K562 (cell line): ENCODE data around the gene EYA2. TPM values are rescaled to one million over a fixed set of nuclear protein-coding genes. Genes with fewer than 3 reads are reported as not detected.

Source experiments
- ATAC-seq: fragments of 200-7000 bp; cut with Tn5 transposase; 3 replicates; pipeline ENCODE4 v1.9.1; 2020; ENCODE audit warnings: moderate library complexity
- BruUV-seq: library from RNA; stranded (reverse); fragments of 400-500 nt; replicated peaks from 2 replicates; lab custom pipeline; 2021; lab: Mats Ljungman, UMichigan
- CTCF ChIA-PET: fragments of 300-600 bp; formaldehyde crosslinking; extraction: SDS; loops from one replicate; lab custom pipeline; 2021; ENCODE audit warnings: low intra/inter-chr PET ratio; lab: Yijun Ruan, JAX
- POLR2A ChIA-PET: fragments of 300-600, 350-650 bp; sonication (Branson Sonifier 250); formaldehyde crosslinking; extraction: SDS; loops from one replicate; lab custom pipeline; 2021; ENCODE audit warnings: antibody characterized with exemption, inconsistent platforms; lab: Yijun Ruan, JAX
- DNase-seq, 4 experiments: peaks; one replicate each; pipeline versions ENCODE4 v3.0.0 to v3.0.0-alpha.2; 2011 to 2018; ENCODE audit warnings: low spot score in 3 of 4, mixed read lengths in 3 of 4; ENCODE audit errors: extremely low read depth in 1 of 4
- FAIRE-seq: peaks from 2 replicates; lab custom pipeline; 2011; peaks lifted over from hg19 to GRCh38; lab: Jason Lieb, UNC
- H2AFZ ChIP-seq: 2 replicates; pipeline ENCODE4 v1.6.0; 2011; ENCODE audit warnings: low read depth, low read length, control low read depth, inconsistent platforms
- H3K27ac ChIP-seq: fragments of 200-600 bp; 3 replicates; pipeline ENCODE4 v1.8.0; 2011; ENCODE audit warnings: low read depth, mild to moderate bottlenecking, control low read depth, inconsistent platforms, low read length, moderate library complexity, mixed read lengths; ENCODE audit errors: extremely low read depth
- H3K27me3 ChIP-seq, 2 experiments: fragments of 300-600 bp in 1 of 2; 2 replicates in 1 of 2; 3 replicates in 1 of 2; pipeline versions ENCODE4 v1.6.0 to v1.8.0; 2011; ENCODE audit warnings: inconsistent platforms in 2 of 2, low read length in 2 of 2, mild to moderate bottlenecking in 1 of 2, mixed read lengths in 1 of 2, moderate library complexity in 1 of 2; ENCODE audit not compliant: control insufficient read depth in 2 of 2, insufficient read depth in 2 of 2
- H3K36me3 ChIP-seq: fragments of 300-600 bp; 3 replicates; pipeline ENCODE4 v1.8.0; 2011; ENCODE audit warnings: mild to moderate bottlenecking, low read length, inconsistent platforms; ENCODE audit not compliant: control insufficient read depth, insufficient read depth
- H3K4me1 ChIP-seq, 2 experiments: fragments of 200-600 bp in 1 of 2; replicated peaks in 1 of 2; 2 replicates in 1 of 2; 3 replicates in 1 of 2; pipeline versions ENCODE4 v1.5.1 to v1.8.0; 2011; ENCODE audit warnings: inconsistent platforms in 2 of 2, low read length in 2 of 2, mild to moderate bottlenecking in 1 of 2, mixed read lengths in 1 of 2, moderate library complexity in 1 of 2; ENCODE audit not compliant: control insufficient read depth in 2 of 2, insufficient read depth in 2 of 2
- H3K4me2 ChIP-seq: 2 replicates; pipeline ENCODE4 v1.6.1; 2011; ENCODE audit warnings: low read length, control low read depth, inconsistent platforms, mixed read lengths; ENCODE audit not compliant: insufficient read depth
- H3K4me3 ChIP-seq: fragments of 200-600 bp; sonication (generic), shearing (Covaris generic); 2 replicates; pipeline ENCODE4 v1.5.1; 2016; ENCODE audit warnings: control low read depth, inconsistent platforms
- H3K79me2 ChIP-seq: fragments of 200-600 bp; 3 replicates; pipeline ENCODE4 v1.8.0; 2011; ENCODE audit warnings: low read length, inconsistent platforms; ENCODE audit not compliant: control insufficient read depth, insufficient read depth
- H3K9ac ChIP-seq, 2 experiments: 2 replicates each; pipeline versions ENCODE4 v1.6.0 to v1.6.1; 2011; ENCODE audit warnings: low read depth in 2 of 2, low read length in 2 of 2, control low read depth in 1 of 2, inconsistent platforms in 1 of 2, mild to moderate bottlenecking in 1 of 2, mixed read lengths in 1 of 2; ENCODE audit not compliant: insufficient read depth in 1 of 2
- H3K9me1 ChIP-seq: one replicate; pipeline ENCODE4 v1.6.0; 2011; ENCODE audit warnings: inconsistent platforms, mild to moderate bottlenecking, low read length, moderate library complexity; ENCODE audit not compliant: control insufficient read depth, insufficient read depth
- H3K9me3 ChIP-seq: replicated peaks from 2 replicates; pipeline ENCODE4 v1.5.1; 2011; ENCODE audit warnings: low read depth, low read length, inconsistent platforms; ENCODE audit not compliant: control insufficient read depth, insufficient read depth
- H4K20me1 ChIP-seq: replicated peaks from 2 replicates; pipeline ENCODE4 v1.6.1; 2011; ENCODE audit warnings: low read length, inconsistent platforms, mixed read lengths; ENCODE audit not compliant: control insufficient read depth, insufficient read depth
- ARID3B ChIP-seq: fragments of 250-450 bp; sonication (Bioruptor Pico); IDR thresholded peaks from 2 replicates; pipeline ENCODE4 v1.4.0; 2020; ENCODE audit warnings: borderline replicate concordance
- GABPB1 ChIP-seq: sonication (generic); formaldehyde crosslinking; IDR thresholded peaks from 2 replicates; pipeline ENCODE4 v1.8.0; 2022; ENCODE audit warnings: mild to moderate bottlenecking, missing genetic modification reagents
- GATAD2B ChIP-seq: fragments of 450-650 bp; IDR thresholded peaks from 2 replicates; pipeline ENCODE4 v1.6.1; 2017; ENCODE audit warnings: mild to moderate bottlenecking, borderline replicate concordance
- NFYB ChIP-seq: IDR thresholded peaks from 2 replicates; pipeline ENCODE4 v1.6.1; 2011; ENCODE audit warnings: mild to moderate bottlenecking, moderate library complexity; ENCODE audit not compliant: insufficient read length; ENCODE audit errors: extremely low read depth
- NR2C2 ChIP-seq, 2 experiments: fragments of 200-800 bp in 1 of 2; sonication (Bioruptor generic) in 1 of 2; sonication (generic) in 1 of 2; formaldehyde crosslinking in 1 of 2; IDR thresholded peaks; 2 replicates each; pipeline versions ENCODE4 v1.6.1 to v1.8.0; 2016 to 2022; ENCODE audit warnings: mild to moderate bottlenecking in 1 of 2, missing compliant biosample characterization in 1 of 2, missing genetic modification characterization in 1 of 2, missing genetic modification reagents in 1 of 2
- PREB ChIP-seq: sonication (generic); formaldehyde crosslinking; IDR thresholded peaks from 2 replicates; pipeline ENCODE4 v1.8.1; 2023; ENCODE audit warnings: mild to moderate bottlenecking, missing genetic modification reagents
- PRPF4 ChIP-seq: fragments of 200-400 bp; formaldehyde crosslinking; IDR thresholded peaks from one replicate; pipeline ENCODE4 v1.6.1; 2017; ENCODE audit warnings: low read length, low read depth, mild to moderate bottlenecking; ENCODE audit not compliant: insufficient read depth, poor library complexity, severe bottlenecking
- RBFOX2 ChIP-seq: fragments of 200-400 bp; formaldehyde crosslinking; IDR thresholded peaks from 2 replicates; pipeline ENCODE4 v1.6.1; 2017; ENCODE audit warnings: low read depth, mild to moderate bottlenecking, low read length, moderate library complexity
- TSHZ1 ChIP-seq: fragments of 250-450 bp; sonication (Bioruptor Pico); IDR thresholded peaks from 2 replicates; pipeline ENCODE4 v1.4.0; 2020; ENCODE audit warnings: mild to moderate bottlenecking, moderate library complexity
- ZKSCAN1 ChIP-seq: fragments of 150-350 bp; IDR thresholded peaks from 2 replicates; pipeline ENCODE4 v1.6.1; 2016; ENCODE audit warnings: low read depth, low read length
- ZNF133 ChIP-seq: fragments of 250-450 bp; sonication (Bioruptor Pico); IDR thresholded peaks from 2 replicates; pipeline ENCODE4 v1.4.0; 2020; ENCODE audit warnings: mild to moderate bottlenecking
- ZNF3 ChIP-seq: fragments of 250-450 bp; sonication (Bioruptor Pico); IDR thresholded peaks from 2 replicates; pipeline ENCODE4 v1.5.0; 2021; ENCODE audit warnings: mild to moderate bottlenecking, moderate library complexity
- WGBS: fragments of 100-300 bp; shearing (Covaris generic); methylation state at CpG from one replicate; pipeline ENCODE4 v1.1.6; 2016; ENCODE audit warnings: low coverage, mixed read lengths; ENCODE audit not compliant: insufficient coverage; ENCODE audit errors: missing lambda C conversion rate; 5-methylcytosine and 5-hydroxymethylcytosine counted together
- in situ Hi-C: fragments of 300-500 bp; cut with MboI; formaldehyde crosslinking; loops from 4 replicates; pipeline ENCODE4 v1.15.0; 2018; ENCODE audit warnings: inconsistent platforms, mixed read lengths
- intact Hi-C: fragments of 100-400 bp; cut with micrococcal nuclease; formaldehyde crosslinking; loops from 2 replicates; pipeline ENCODE4 v1.14.2; 2022
- polyA plus RNA-seq, 8 experiments: library from polyadenylated mRNA; depleted of rRNA in 4 of 8; stranded (reverse) in 5 of 8; unstranded in 3 of 8; fragments of >200 nt; fragmentation: Nextera tagmentation in 2 of 8; fragmentation: Illumina TruSeq in 1 of 8; extraction: Ambion mirVana in 2 of 8; extraction: Trizol in 1 of 8; gene quantifications; 2 replicates each; pipeline versions ENCODE4 v1.2.1 to v1.2.3, GENCODE V29; 2011 to 2014; ENCODE audit warnings: inconsistent platforms in 1 of 8, missing spikeins in 1 of 8
- total RNA-seq, 7 experiments: library from RNA; depleted of rRNA in 6 of 7; stranded (reverse); fragments of >200 nt in 6 of 7; fragmentation: Illumina TruSeq in 2 of 7; extraction: Trizol in 2 of 7; gene quantifications; 2 replicates each; pipeline versions ENCODE4 v1.2.1 to v1.2.3, GENCODE V29; 2011 to 2021; ENCODE audit warnings: low replicate concordance in 1 of 7

EYA2 gene
- total and polyA plus RNA-seq, 9 of the 15 experiments (the other 6 are each of a cell fraction or from before 2014, with no cell fraction given): 0.03 TPM; not detected in 8

GRCh38 chr20:46915575-46916257, 21.1 kb downstream of the EYA2 start:
- no peaks in the 10 kb centered on the region for H3K36me3 ChIP-seq
- H3K79me2 ChIP-seq: no peaks in the 10 kb centered on the region
- intact Hi-C loops (no loop called here), in situ Hi-C loops (no loop called here)
- BruUV-seq: no TSS peak
- FAIRE-seq: no peak
- no peak for TF ChIP-seq ARID3B (CRISPR knock-in tag)
- TF ChIP-seq ZNF133 (CRISPR knock-in tag): no peak
- no peak for TF ChIP-seq ZNF3
- no peak for TF ChIP-seq ZKSCAN1
- TF ChIP-seq GABPB1: no peak
- no peak for TF ChIP-seq PREB (CRISPR knock-in tag)
- TF ChIP-seq TSHZ1 (CRISPR knock-in tag): no peak
- TF ChIP-seq RBFOX2: no peak
- no peak for TF ChIP-seq NFYB
- TF ChIP-seq NR2C2 (CRISPR knock-in tag; IDR thresholded peaks at IDR 0.05): no peak
- no peak for TF ChIP-seq NR2C2 (tag; IDR thresholded peaks at IDR 0.05)
- no peak for TF ChIP-seq GATAD2B
- TF ChIP-seq PRPF4: no peak
- H3K9me1 ChIP-seq: no peaks in the 10 kb centered on the region
- CTCF ChIA-PET: no interaction called here
- H4K20me1 ChIP-seq: no peaks in the 10 kb centered on the region
- POLR2A ChIA-PET: interaction anchor here (1.1 kb wide), 1 partner anchor 15 kb away, joined by 4 read pairs; no protein-coding TSS in a partner anchor
- H3K27me3 ChIP-seq: peaks cover 12 to 35% of the 10 kb centered on the region in 2 experiments; a peak in 4 of 5 replicates
- no peak overlapping the region for H3K9ac ChIP-seq
- no peak overlapping the region for H3K27ac ChIP-seq
- 0% methylated on average over 8 of the region's 8 CpGs for WGBS
- no peaks in the 10 kb centered on the region for H3K4me1 ChIP-seq
- H3K9me3 ChIP-seq: no peaks in the 10 kb centered on the region
- H3K4me3 ChIP-seq: no peak overlapping the region
- H2AFZ ChIP-seq: no peak overlapping the region
- H3K4me2 ChIP-seq: no peak overlapping the region
- ATAC-seq: no peak
- DNase-seq: no peak
